Measurements from ENCODE around the gene CCNA1.

GRCh38 chr13:36418022-36418805 lies 14.1 kb upstream of the CCNA1 start:
- no peak for TF ChIP-seq GATA3 (IDR thresholded peaks at IDR 0.05; ENCODE audit: low read depth, low read length)
- TF ChIP-seq GATA2 (IDR thresholded peaks at IDR 0.05; ENCODE audit: low read depth, low read length): no peak

Data from SH-SY5Y (cell line).